SK-N-SH (cell line): ENCODE data around the gene SCN9A.

ENCODE experiments used
- EP300 ChIP-seq, 2 experiments: IDR thresholded peaks; 2 replicates each; pipeline versions ENCODE4 v1.4.0 to v1.6.1; 2012; ENCODE audit warnings: borderline replicate concordance in 1 of 2, low read depth in 1 of 2, low read length in 1 of 2
- EZH2phosphoT487 ChIP-seq: fragments of 200-600 bp; sonication (generic); IDR thresholded peaks from 2 replicates; pipeline ENCODE4 v1.6.1; 2017; ENCODE audit warnings: low read depth, mixed run types, mild to moderate bottlenecking, antibody characterized with exemption, moderate library complexity, borderline replicate concordance
- FOXJ3 ChIP-seq: sonication (generic); formaldehyde crosslinking; IDR thresholded peaks from 2 replicates; pipeline ENCODE4 v1.5.1; 2020; ENCODE audit warnings: mild to moderate bottlenecking, missing genetic modification reagents
- GABPA ChIP-seq: IDR thresholded peaks from 2 replicates; pipeline ENCODE4 v1.4.0; 2012; ENCODE audit warnings: low read depth, mild to moderate bottlenecking
- JUND ChIP-seq: IDR thresholded peaks from 2 replicates; pipeline ENCODE4 v1.4.0; 2012
- MEF2A ChIP-seq: IDR thresholded peaks from 2 replicates; pipeline ENCODE4 v1.4.0; 2012; ENCODE audit warnings: low read depth, borderline replicate concordance
- NFIC ChIP-seq: IDR thresholded peaks from 2 replicates; pipeline ENCODE4 v1.4.0; 2012; ENCODE audit warnings: borderline replicate concordance
- POLR2AphosphoS5 ChIP-seq: IDR thresholded peaks from 2 replicates; pipeline ENCODE4 v1.6.1; 2012; ENCODE audit warnings: low read depth, low read length
- RCOR1 ChIP-seq: fragments of 150-350 bp; IDR thresholded peaks from 2 replicates; pipeline ENCODE4 v1.6.1; 2017; ENCODE audit warnings: antibody characterized with exemption, low read length
- RFX5 ChIP-seq: IDR thresholded peaks from 2 replicates; pipeline ENCODE4 v1.6.1; 2012; ENCODE audit warnings: mild to moderate bottlenecking, improper control_type of control experiment, low read length
- SIN3A ChIP-seq: IDR thresholded peaks from 2 replicates; pipeline ENCODE4 v1.6.1; 2012; ENCODE audit warnings: low read depth, mild to moderate bottlenecking, low read length, moderate library complexity, borderline replicate concordance
- YY1 ChIP-seq: IDR thresholded peaks from 2 replicates; pipeline ENCODE4 v1.4.0; 2012; ENCODE audit warnings: low read depth, mild to moderate bottlenecking
- TF ChIP-seq, protein P1 (sequence below): fragments of 200-600 bp; sonication (generic); IDR thresholded peaks from 2 replicates; pipeline ENCODE4 v1.6.1; 2017; ENCODE audit warnings: antibody characterized with exemption, mild to moderate bottlenecking, moderate library complexity
- TF ChIP-seq, protein P2 (sequence below): IDR thresholded peaks from 2 replicates; pipeline ENCODE4 v1.4.0; 2012; ENCODE audit warnings: low read depth

DNA sequence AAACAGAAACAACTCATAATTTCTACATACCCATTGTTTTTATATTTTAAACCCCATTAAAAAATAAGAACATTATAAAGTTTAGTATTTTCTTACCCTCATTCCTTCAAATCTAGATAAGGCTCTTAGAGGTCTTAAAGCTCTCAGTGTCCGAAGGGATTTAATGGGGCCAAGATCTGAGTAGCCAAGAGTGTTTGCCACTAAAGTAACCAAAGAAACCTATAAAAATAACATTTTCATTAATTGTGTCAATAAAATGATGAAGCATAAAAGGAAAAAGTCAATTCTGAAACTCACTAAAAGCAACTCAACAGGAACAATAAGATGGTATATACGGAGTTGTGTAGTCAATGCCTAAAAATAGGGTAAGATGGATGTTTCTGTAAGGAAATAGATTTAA, 142.5 kb downstream of the SCN9A start:
- TF ChIP-seq RCOR1 (no peak), EP300 (IDR thresholded peaks at IDR 0.05; ENCODE audit: borderline replicate concordance in 1 of 2, low read depth in 1 of 2, low read length in 1 of 2) (no peak), YY1 (no peak), POLR2AphosphoS5 (no peak), RFX5 (no peak), SIN3A (no peak), GABPA (no peak), JUND (no peak), FOXJ3 (CRISPR knock-in tag) (no peak), NFIC (no peak), MEF2A (no peak), EZH2phosphoT487 (no peak)
- TF ChIP-seq, protein P1, sequence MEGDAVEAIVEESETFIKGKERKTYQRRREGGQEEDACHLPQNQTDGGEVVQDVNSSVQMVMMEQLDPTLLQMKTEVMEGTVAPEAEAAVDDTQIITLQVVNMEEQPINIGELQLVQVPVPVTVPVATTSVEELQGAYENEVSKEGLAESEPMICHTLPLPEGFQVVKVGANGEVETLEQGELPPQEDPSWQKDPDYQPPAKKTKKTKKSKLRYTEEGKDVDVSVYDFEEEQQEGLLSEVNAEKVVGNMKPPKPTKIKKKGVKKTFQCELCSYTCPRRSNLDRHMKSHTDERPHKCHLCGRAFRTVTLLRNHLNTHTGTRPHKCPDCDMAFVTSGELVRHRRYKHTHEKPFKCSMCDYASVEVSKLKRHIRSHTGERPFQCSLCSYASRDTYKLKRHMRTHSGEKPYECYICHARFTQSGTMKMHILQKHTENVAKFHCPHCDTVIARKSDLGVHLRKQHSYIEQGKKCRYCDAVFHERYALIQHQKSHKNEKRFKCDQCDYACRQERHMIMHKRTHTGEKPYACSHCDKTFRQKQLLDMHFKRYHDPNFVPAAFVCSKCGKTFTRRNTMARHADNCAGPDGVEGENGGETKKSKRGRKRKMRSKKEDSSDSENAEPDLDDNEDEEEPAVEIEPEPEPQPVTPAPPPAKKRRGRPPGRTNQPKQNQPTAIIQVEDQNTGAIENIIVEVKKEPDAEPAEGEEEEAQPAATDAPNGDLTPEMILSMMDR = no peak
- TF ChIP-seq, protein P2, sequence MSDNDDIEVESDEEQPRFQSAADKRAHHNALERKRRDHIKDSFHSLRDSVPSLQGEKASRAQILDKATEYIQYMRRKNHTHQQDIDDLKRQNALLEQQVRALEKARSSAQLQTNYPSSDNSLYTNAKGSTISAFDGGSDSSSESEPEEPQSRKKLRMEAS = no peak
